ENCODE results near the gene PSMC3IP. TPM values are rescaled to one million over a fixed set of nuclear protein-coding genes. Genes with fewer than 3 reads are reported as not detected.
"Not testable (repeated sequence)": the region's sequence is repeated elsewhere in the genome, so short reads cannot be mapped to it uniquely, and the experiment has no call there.

PSMC3IP gene
- total RNA-seq, 1 experiment from 2014 or later: 31.9 TPM

GRCh38 chr17:42543190-42544079 is 34.1 kb downstream of the PSMC3IP start:
- H3K4me3 ChIP-seq (ENCODE audit: low read depth, low read length, poor library complexity, severe bottlenecking): no peak overlapping the region
- no peaks in the 10 kb centered on the region for H3K36me3 ChIP-seq (ENCODE audit: insufficient read depth, low read length, poor library complexity, severe bottlenecking)
- H3K4me1 ChIP-seq (ENCODE audit: insufficient read depth, low read length, poor library complexity, severe bottlenecking): no peaks in the 10 kb centered on the region
- DNase-seq (ENCODE audit: low spot score): no peak
- no peaks in the 10 kb centered on the region for H3K9me3 ChIP-seq (ENCODE audit: low read depth, low read length, poor library complexity, severe bottlenecking)
- no peak overlapping the region for H3K27ac ChIP-seq (ENCODE audit: low read depth, low read length, poor library complexity, severe bottlenecking)
- no peak for TF ChIP-seq CTCF (conservative IDR thresholded peaks at IDR 0.05; ENCODE audit: low read depth, low read length)
- BruUV-seq (replicated peaks): no TSS peak
- intact Hi-C loops (cut with micrococcal nuclease; ENCODE audit: unreplicated experiment): no loop called here
- ChIA-PET POLR2A (ENCODE audit: low non-redundant PET) (no interaction called here), CTCF (no interaction called here)
- no peaks in the 10 kb centered on the region for H3K27me3 ChIP-seq (replicated peaks; ENCODE audit: insufficient read depth, low read depth, low read length, poor library complexity)

- DNase-seq (ENCODE audit: low spot score): no peak
- intact Hi-C loops (cut with micrococcal nuclease; ENCODE audit: unreplicated experiment): no loop called here
- CTCF ChIA-PET: no interaction called here
- no TSS peak for BruUV-seq (replicated peaks)
- Histone ChIP-seq H3K4me1 (ENCODE audit: insufficient read depth, low read length, poor library complexity, severe bottlenecking) (no peaks in the 10 kb centered on the region), H3K27me3 (replicated peaks; ENCODE audit: insufficient read depth, low read depth, low read length, poor library complexity) (no peaks in the 10 kb centered on the region), H3K4me3 (ENCODE audit: low read depth, low read length, poor library complexity, severe bottlenecking) (no peak overlapping the region), H3K9me3 (ENCODE audit: low read depth, low read length, poor library complexity, severe bottlenecking) (no peaks in the 10 kb centered on the region), H3K27ac (ENCODE audit: low read depth, low read length, poor library complexity, severe bottlenecking) (no peak overlapping the region), H3K36me3 (ENCODE audit: insufficient read depth, low read length, poor library complexity, severe bottlenecking) (no peaks in the 10 kb centered on the region)
- no peak for TF ChIP-seq CTCF (conservative IDR thresholded peaks at IDR 0.05; ENCODE audit: low read depth, low read length)
- TF ChIP-seq EZH2 (IDR thresholded peaks at IDR 0.05; ENCODE audit: borderline replicate concordance, low read depth, low read length, poor library complexity, severe bottlenecking): no peak
- POLR2A ChIA-PET (ENCODE audit: low non-redundant PET): no interaction called here
Observed at GRCh38 chr17:42541041-42541833, 36.3 kb downstream of the PSMC3IP start.

- BruUV-seq (replicated peaks); H3K4me3 ChIP-seq (ENCODE audit: low read depth, low read length, poor library complexity, severe bottlenecking); H3K27ac ChIP-seq (ENCODE audit: low read depth, low read length, poor library complexity, severe bottlenecking); CTCF ChIA-PET; H3K9me3 ChIP-seq (ENCODE audit: low read depth, low read length, poor library complexity, severe bottlenecking); DNase-seq (ENCODE audit: low spot score); intact Hi-C loops (cut with micrococcal nuclease; ENCODE audit: unreplicated experiment); H3K27me3 ChIP-seq (replicated peaks; ENCODE audit: insufficient read depth, low read depth, low read length, poor library complexity); H3K4me1 ChIP-seq (ENCODE audit: insufficient read depth, low read length, poor library complexity, severe bottlenecking); H3K36me3 ChIP-seq (ENCODE audit: insufficient read depth, low read length, poor library complexity, severe bottlenecking): not testable (repeated sequence)
- POLR2A ChIA-PET (ENCODE audit: low non-redundant PET): interaction anchor here (0.5 kb wide), 1 partner anchor 20 kb away, joined by 4 read pairs; no protein-coding TSS in a partner anchor
Observed at GRCh38 chr17:42540558-42540957, 37.0 kb downstream of the PSMC3IP start.
